Measurements from ENCODE around the gene STAT5B.
"Not testable (repeated sequence)": the region's sequence is repeated elsewhere in the genome, so short reads cannot be mapped to it uniquely, and the experiment has no call there.

Gene STAT5B

DNA sequence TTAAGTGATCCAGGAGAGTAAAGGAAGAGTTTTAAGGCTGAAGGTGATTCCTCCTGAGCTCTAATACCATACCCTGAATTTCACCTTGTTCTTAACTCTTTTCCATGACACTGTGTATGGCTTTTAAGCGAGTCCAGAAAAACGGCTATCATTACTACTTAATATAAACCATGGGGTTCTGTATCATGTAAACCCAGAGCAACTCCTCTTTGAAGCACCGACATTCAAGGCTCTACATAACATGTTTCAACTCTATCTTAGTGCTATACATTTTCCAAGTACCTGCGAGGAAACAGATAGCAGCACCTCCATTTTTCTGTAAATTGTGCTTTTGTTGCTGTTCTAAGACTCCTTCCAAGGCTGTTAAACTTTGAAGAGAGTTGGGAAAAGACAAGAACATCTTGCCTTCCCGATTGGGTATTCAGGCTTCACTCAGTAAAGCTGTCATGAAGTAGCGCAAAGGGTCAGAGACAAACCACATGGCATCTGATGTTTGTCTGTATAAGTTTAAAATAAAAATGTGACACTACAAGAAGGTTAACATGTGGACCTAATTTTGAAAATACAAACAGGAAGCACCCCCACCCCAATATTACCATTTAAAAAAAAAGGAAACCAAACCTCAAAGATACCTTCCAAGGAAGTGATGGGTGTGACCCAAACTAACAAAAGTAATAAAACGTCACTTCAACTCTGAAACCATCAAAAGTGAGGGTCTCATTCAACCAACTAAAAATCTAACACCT, 3.9 kb downstream of the STAT5B start:
- H3K27ac Mint-ChIP-seq: peak overlapping the region; percentile 85
- H3K27me3 Mint-ChIP-seq: no peaks in the 10 kb centered on the region
- DNase-seq (ENCODE audit: low spot score in 2 of 2) (no peak), ATAC-seq (ENCODE audit: low read depth) (no peak)
- H3K4me1 Mint-ChIP-seq: peaks cover 42% of the 10 kb centered on the region
- H3K4me3 Mint-ChIP-seq: peak overlapping the region; percentile 51
- no peaks in the 10 kb centered on the region for H3K9me3 Mint-ChIP-seq
- no peaks in the 10 kb centered on the region for H3K36me3 Mint-ChIP-seq

DNA sequence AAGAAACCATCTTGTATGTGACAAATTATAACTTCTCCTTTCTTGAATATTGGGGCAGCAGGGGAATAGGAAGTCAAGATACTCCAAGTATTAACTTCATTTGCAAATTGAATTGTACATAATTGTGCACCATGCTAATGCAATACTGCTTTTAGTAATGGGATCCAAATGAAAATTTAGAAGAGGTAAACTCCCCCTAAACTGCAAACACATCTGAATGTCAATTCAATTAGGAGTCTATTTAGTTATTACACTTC, 4.5 kb downstream of the STAT5B start:
- Mint-ChIP-seq H3K27ac (peak overlapping the region; percentile 85), H3K4me3 (peak overlapping the region; percentile 3), H3K9me3 (no peaks in the 10 kb centered on the region), H3K27me3 (no peaks in the 10 kb centered on the region), H3K36me3 (no peaks in the 10 kb centered on the region), H3K4me1 (peaks cover 39% of the 10 kb centered on the region)
- DNase-seq (ENCODE audit: low spot score in 2 of 2) (no peak), ATAC-seq (ENCODE audit: low read depth) (no peak)

DNA sequence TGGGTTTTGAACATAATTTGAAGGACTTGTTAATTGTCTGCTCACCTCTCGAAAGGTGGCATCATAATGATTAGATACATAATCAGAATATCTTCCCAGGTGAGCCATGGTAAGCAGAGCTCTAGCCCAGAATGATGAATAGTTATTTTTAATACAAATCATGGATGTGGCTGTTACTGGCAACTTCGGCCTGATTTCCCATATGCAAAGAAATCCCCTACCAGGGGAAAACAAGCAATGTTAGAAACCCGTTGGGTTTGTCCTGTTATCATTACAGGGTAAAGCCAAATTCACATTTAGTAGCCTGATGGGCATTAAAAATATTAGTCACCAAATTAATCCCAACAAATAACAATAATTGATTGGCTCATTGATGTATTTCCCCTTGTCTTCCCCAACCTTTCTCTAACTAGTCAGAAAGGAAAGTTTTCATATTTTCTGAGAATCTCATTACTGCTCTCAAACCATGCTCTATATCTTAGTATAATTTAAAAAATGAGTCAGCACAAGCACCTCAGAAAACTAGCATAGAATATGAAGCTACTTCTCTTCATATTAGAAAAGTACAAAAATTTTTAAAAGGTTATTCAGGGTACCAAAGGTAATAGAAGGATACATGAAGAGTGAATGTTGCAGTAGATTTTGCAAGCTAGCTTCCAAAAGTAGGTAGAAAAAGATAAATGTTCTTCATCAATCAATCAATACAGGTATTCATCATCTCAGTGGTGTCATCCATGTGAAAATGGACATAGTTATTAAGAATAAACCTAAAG, 5.0 kb downstream of the STAT5B start:
- no peak for ATAC-seq (ENCODE audit: low read depth)
- Mint-ChIP-seq H3K27me3 (no peaks in the 10 kb centered on the region), H3K36me3 (no peaks in the 10 kb centered on the region), H3K4me1 (peaks cover 39% of the 10 kb centered on the region), H3K27ac (peak overlapping the region; percentile 72), H3K4me3 (peak overlapping the region; percentile 3), H3K9me3 (no peaks in the 10 kb centered on the region)
- DNase-seq (ENCODE audit: low spot score in 2 of 2): no peak

DNA sequence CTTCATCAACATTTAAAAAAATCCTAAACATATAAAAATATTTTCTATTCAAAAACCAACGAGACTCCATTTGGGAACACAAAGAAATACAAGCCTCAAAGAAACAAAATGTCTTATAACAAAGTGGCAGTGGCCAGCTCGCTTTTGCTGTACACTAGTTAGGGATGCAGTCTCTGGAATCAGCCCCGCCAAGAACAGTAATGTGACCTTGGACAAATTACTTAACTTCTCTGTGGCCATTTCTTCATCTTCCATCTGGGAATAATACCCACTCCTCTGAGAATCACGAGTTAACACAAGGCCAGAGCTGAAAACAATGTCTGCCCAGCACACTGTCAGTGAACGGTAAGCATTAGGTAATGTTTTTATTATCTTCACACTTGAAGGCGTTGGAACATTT, 5.6 kb downstream of the STAT5B start:
- DNase-seq (ENCODE audit: low spot score in 2 of 2) (no peak), ATAC-seq (ENCODE audit: low read depth) (no peak)
- no peaks in the 10 kb centered on the region for H3K27me3 Mint-ChIP-seq
- H3K4me3 Mint-ChIP-seq: no peak overlapping the region
- peak overlapping the region; percentile 72 for H3K27ac Mint-ChIP-seq
- no peaks in the 10 kb centered on the region for H3K36me3 Mint-ChIP-seq
- H3K9me3 Mint-ChIP-seq: no peaks in the 10 kb centered on the region
- H3K4me1 Mint-ChIP-seq: peaks cover 39% of the 10 kb centered on the region

DNA sequence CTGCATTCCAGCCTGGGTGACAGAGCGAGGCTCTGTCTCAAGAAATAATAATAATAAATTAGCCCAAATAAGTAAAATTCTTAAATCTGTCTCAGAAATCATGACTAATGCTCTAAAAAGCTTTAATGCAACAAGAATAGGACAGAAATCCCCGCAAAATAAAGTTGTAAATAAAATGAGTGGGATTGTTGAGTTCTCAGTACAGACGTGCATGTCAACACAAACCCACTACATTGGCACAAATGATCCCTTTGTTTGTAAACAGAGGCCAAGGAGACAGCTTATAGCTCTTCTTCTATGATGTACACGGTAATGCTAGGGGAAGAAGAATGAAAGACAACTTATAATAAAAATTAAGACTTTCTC, 6.0 kb downstream of the STAT5B start:
- Mint-ChIP-seq H3K27ac (no peak overlapping the region), H3K4me1 (peaks cover 35% of the 10 kb centered on the region), H3K9me3 (no peaks in the 10 kb centered on the region), H3K36me3 (peaks cover under 1% of the 10 kb centered on the region), H3K27me3 (no peaks in the 10 kb centered on the region), H3K4me3 (no peak overlapping the region)
- ATAC-seq (ENCODE audit: low read depth): no peak
- DNase-seq (ENCODE audit: low spot score in 2 of 2): no peak

DNA sequence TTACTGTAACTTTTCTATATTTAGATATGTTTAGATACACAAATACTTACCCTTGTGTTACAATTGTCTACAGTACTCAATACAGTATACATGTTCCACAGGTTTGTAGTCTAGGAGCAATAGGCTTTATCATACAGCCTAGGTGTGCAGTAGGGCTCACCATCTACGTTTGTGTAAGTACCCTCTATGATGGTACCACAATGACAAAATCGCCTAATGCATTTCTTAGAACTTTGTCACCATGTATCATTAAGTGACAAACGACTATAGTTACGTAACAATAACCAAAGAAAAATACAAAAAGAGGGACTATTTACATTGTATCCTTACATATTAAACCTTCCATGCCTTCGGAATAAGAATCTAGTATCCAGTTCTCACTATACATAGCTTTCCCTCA, 8.0 kb downstream of the STAT5B start:
- Mint-ChIP-seq H3K4me3 (no peak overlapping the region), H3K36me3 (peaks cover 2% of the 10 kb centered on the region), H3K4me1 (peaks cover 22% of the 10 kb centered on the region), H3K27me3 (no peaks in the 10 kb centered on the region), H3K9me3 (no peaks in the 10 kb centered on the region), H3K27ac (no peak overlapping the region)
- DNase-seq (ENCODE audit: low spot score in 2 of 2) (no peak), ATAC-seq (ENCODE audit: low read depth) (no peak)

DNA sequence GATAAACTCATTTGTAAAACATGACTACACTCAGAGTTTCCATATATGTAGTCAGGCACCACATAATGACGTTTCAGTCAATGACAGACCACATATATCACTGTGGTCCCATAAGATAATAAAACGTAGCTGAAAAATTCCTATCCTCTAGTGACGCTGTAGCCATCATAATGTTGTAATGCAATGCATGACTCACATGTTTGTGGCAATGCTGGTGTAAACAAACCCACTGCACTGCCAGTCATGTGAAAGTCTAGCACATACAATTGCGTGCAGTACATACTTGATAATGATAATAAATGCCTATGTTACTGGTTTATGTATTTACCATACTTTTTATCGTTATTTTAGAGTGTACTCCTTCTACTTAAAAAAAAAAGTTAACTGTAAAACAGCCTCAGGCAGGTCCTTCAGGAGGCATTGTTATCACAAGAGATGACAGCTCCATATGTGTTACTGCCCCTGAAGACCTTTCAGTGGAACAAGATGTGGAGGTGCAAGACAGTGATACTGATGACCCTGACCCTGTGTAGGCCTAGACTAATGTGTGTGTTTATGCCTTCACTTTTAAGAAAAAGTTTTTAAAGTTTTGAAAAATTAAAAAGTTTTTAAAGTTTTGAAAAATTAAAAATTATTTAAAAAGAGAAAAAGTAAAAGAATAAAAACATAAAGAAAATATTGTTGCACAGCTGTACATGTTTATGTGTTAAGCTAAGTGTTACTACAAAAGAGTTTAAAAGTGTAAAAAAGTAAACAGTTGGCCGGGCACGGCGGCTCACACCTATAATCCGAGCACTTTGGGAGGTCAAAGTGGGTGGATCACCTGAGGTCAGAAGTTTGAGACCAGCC, 9.0 kb downstream of the STAT5B start:
- peaks cover 2% of the 10 kb centered on the region for H3K36me3 Mint-ChIP-seq
- H3K4me3 Mint-ChIP-seq: no peak overlapping the region
- peaks cover 15% of the 10 kb centered on the region for H3K4me1 Mint-ChIP-seq
- H3K27me3 Mint-ChIP-seq: no peaks in the 10 kb centered on the region
- no peak for DNase-seq (ENCODE audit: low spot score in 2 of 2)
- H3K27ac Mint-ChIP-seq: no peak overlapping the region
- H3K9me3 Mint-ChIP-seq: no peaks in the 10 kb centered on the region
- ATAC-seq (ENCODE audit: low read depth): no peak

DNA sequence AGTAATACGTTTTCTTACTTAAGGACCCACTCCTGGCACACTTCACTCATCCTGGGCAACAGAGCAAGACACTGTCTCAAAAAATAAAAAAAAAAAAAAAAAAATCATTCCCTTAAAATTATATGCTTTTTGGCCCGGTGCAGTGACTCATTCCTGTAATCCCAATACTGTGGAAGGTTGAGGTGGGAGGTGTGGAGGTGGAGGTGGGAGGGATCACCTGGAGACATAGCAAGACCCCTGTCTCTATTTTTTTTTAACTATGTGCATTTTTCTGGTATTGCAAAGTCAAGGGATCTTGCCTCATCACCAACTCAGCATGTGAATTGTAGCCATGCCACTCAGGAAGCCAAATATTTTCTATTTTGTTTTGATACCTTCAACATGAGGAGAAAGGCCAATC, 9.7 kb downstream of the STAT5B start:
- ATAC-seq (ENCODE audit: low read depth) (no peak), DNase-seq (ENCODE audit: low spot score in 2 of 2) (no peak)
- Mint-ChIP-seq H3K27ac (no peak overlapping the region), H3K4me3 (no peak overlapping the region), H3K36me3 (peaks cover 2% of the 10 kb centered on the region), H3K4me1 (peaks cover 9% of the 10 kb centered on the region), H3K9me3 (no peaks in the 10 kb centered on the region), H3K27me3 (no peaks in the 10 kb centered on the region)

DNA sequence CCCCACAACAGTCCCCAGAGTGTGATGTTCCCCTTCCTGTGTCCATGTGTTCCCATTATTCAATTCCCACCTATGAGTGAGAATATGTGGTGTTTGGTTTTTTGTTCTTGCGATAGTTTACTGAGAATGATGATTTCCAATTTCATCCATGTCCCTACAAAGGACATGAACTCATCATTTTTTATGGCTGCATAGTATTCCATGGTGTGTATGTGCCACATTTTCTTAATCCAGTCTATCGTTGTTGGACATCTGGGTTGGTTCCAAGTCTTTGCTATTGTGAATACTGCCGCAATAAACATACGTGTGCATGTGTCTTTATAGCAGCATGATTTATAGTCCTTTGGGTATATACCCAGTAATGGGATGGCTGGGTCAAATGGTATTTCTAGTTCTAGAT, 11.8 kb downstream of the STAT5B start:
- H3K27ac Mint-ChIP-seq; H3K9me3 Mint-ChIP-seq; DNase-seq (ENCODE audit: low spot score in 2 of 2); H3K4me1 Mint-ChIP-seq; H3K4me3 Mint-ChIP-seq; H3K27me3 Mint-ChIP-seq; ATAC-seq (ENCODE audit: low read depth); H3K36me3 Mint-ChIP-seq: not testable (repeated sequence)

DNA sequence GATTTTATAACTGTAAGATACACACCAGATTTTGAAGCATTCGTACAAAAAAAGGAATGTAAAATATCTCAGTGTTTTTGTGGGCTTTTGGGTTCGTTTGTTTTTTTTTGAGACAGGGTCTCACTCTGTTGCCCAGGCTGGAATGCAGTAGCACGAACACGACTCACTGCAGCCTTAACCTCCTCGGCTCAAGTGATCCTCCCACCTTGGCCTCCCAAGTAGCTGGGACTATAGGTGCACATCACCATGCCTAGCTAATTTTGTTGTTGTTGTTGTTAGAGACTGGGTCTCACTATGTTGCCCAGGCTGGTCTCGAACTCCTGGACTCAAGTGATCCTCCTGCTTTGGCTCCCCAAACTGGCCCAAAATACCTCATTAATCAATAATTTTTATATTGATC, 15.9 kb downstream of the STAT5B start:
- DNase-seq (ENCODE audit: low spot score in 2 of 2) (no peak), ATAC-seq (ENCODE audit: low read depth) (no peak)
- no peaks in the 10 kb centered on the region for H3K9me3 Mint-ChIP-seq
- H3K4me3 Mint-ChIP-seq: no peak overlapping the region
- H3K36me3 Mint-ChIP-seq: peaks cover 2% of the 10 kb centered on the region
- H3K4me1 Mint-ChIP-seq: peaks cover 12% of the 10 kb centered on the region
- no peaks in the 10 kb centered on the region for H3K27me3 Mint-ChIP-seq
- H3K27ac Mint-ChIP-seq: no peak overlapping the region

DNA sequence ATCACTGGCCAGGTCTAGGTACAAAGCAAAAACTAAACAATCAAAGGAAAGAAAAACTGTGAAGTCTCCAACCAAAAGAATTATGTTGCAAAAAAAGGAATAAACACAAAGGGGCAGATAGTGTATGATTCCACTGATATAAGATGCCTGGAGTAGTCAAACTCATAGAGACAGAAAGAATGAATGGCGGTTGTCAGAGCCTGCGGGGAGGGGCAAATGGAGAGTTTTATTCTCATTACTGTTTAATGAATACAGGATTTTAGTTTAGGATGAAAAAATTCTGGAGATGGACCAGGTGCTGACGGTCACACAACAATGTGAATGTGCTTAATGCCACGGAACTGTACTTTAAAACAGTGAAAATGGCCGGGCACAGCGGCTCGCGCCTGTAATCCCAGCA, 20.7 kb downstream of the STAT5B start:
- ATAC-seq (ENCODE audit: low read depth) (no peak), DNase-seq (ENCODE audit: low spot score in 2 of 2) (no peak)
- Mint-ChIP-seq H3K27me3 (no peaks in the 10 kb centered on the region), H3K9me3 (no peaks in the 10 kb centered on the region), H3K27ac (no peak overlapping the region), H3K36me3 (no peaks in the 10 kb centered on the region), H3K4me1 (peaks cover 17% of the 10 kb centered on the region), H3K4me3 (no peak overlapping the region)

DNA sequence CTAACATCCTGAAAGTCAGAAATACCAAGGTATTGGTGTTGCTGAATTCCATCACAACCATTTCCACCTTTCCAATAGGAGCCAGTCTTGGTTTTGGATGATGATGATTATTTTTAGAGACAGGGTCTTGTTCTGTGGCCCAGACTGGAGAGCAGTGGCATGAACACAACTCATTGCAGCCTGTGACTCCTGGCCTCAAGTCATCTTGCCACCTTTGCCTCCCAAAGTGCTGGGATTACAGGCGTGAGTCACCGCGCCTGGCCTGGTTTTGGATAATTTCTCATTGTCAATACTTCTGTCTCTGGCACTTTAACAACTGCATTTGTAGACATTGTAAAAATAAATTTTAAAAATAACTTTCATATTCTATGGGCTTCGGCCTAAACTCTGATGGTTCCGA, 22.6 kb downstream of the STAT5B start:
- H3K4me1 Mint-ChIP-seq: peaks cover 26% of the 10 kb centered on the region
- DNase-seq (ENCODE audit: low spot score in 2 of 2) (no peak), ATAC-seq (ENCODE audit: low read depth) (no peak)

DNA sequence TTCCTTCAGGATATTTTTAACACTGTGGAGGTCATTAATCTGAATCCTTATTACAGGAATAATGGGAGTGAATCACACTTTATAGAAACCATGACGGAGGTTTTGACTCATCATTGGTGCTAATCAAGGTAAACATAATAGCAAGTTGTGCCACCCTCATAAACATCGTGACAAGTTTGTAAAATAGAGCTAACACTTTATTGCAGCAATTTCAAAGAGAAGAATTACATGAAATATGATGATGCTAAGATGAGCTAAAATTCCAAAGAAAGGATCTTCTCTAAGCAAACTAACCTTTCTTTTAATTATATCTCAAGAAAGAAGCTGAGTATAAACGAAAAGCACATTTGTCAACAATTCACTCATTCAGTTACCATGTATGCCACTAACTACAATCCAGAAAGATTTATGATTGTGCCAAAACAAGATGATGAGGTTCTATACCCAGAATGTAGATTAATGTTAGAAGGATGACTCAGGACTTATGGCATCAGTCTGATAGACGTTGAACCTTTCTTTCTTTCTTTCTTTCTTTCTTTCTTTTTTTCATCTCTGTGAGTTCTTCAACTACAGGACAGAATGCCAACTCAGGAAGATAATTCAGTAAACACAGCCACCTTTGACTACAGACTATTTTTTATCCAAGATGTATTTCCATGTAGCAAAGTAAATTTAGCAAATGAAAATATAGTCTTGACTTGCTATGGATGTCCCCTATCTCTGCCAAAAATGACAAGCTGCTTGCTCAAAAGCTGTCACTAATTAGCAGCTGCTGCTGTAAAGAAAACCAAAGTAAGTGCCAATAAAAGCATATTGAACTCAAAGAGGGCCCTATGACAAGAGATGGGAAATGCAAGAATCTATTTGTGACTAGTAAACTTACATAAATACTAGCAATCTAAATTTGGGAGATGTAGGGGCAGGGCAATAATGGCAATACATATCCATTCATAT, 23.3 kb downstream of the STAT5B start:
- Mint-ChIP-seq H3K27me3 (no peaks in the 10 kb centered on the region), H3K9me3 (no peaks in the 10 kb centered on the region), H3K27ac (peak overlapping the region; percentile 51), H3K36me3 (no peaks in the 10 kb centered on the region), H3K4me3 (no peak overlapping the region), H3K4me1 (peaks cover 28% of the 10 kb centered on the region)
- DNase-seq (ENCODE audit: low spot score in 2 of 2) (no peak), ATAC-seq (ENCODE audit: low read depth) (no peak)

More for the DNA sequence above, 22.6 kb downstream of the STAT5B start:
- H3K4me3 Mint-ChIP-seq: no peak overlapping the region
- H3K9me3 Mint-ChIP-seq: no peaks in the 10 kb centered on the region
- H3K36me3 Mint-ChIP-seq: no peaks in the 10 kb centered on the region
- H3K27ac Mint-ChIP-seq: peak overlapping the region; percentile 51
- H3K27me3 Mint-ChIP-seq: no peaks in the 10 kb centered on the region
